ENCODE results near the gene GATA2.

GATA2 gene

DNA sequence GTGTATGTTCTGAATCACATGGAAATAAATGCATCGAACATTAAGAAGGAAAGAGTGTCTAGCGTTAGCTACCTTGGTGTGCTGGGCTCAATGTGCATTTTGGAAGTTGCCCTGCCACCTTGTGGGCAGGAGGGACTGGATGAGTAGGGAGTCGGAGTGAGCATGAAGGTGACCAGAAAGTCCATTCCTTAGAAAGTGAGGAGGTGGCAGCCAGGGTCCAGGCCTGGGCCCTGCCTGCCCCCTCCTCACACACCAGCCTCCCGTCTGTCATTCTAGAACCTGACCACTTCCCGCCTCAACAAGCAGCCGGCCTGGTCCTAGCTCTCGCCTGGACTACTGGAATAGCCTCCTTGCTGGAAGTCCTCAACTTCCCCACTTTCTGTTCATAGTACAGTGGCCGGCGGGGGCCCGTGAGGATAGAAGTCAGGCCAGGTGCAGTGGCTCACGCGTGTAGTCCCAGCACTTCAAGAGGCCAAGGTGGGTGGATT lies 10.2 kb upstream of the GATA2 start:
- in situ Hi-C loops (cut with MboI; ENCODE audit: low sequenced_read_pairs): no loop called here

DNA sequence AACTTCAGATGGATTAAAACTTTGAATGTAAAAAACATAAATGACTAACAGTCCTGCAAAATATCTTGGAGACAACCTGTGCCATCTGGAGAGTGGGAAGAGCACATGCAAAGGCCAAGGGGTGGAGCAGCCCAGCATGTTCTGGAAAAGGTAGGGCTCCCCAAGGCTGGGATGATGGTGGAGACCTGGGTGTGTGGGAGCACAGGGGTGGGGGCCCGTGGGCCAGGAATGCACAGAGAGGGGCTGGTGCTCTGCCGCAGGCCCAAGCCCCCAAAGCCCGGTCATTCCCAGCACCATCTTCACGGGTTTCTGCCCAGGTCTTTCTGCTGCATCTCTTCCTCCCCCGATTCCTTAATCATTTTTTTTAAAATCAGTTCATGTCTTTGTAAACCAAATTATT lies 9.7 kb upstream of the GATA2 start:
- in situ Hi-C loops (cut with MboI; ENCODE audit: low sequenced_read_pairs): no loop called here

DNA sequence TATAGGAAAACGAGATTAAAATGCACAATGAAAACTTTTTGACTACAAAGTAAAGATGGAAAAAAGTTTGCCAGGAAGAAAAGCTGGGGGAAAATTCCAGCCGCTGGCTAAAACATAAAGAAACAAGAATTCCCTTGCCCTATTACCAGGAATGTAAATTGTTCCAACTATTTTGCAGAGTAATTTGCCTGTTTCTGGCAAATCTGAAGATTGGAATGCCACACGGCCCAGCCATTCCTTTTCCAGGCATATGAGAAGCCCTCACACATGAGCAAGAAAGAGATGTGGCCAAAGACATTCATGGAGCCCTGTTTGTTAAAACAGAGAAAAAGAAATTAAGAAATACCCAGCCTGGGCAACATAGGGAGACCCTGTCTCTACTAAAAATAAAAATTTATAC lies 8.4 kb upstream of the GATA2 start:
- in situ Hi-C loops (cut with MboI; ENCODE audit: low sequenced_read_pairs): no loop called here

DNA sequence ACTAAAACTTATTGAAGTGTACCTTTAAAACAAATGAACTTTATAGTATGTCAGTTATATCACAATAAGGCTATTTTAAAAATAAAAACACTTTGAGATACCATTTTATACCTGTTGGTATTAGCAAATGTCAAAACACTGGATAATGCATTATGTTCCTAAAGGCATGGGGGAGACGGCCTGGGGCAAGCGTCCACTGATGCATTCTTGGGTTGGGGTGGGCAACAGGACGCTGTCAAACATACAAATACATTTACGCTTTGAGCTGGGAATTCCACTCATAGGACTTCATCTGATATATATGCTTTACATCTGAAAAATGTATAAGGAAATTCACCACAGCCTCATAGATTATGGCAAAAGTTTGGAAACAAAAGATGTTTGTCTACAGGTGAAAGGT lies 7.6 kb upstream of the GATA2 start:
- in situ Hi-C loops (cut with MboI; ENCODE audit: low sequenced_read_pairs): no loop called here

DNA sequence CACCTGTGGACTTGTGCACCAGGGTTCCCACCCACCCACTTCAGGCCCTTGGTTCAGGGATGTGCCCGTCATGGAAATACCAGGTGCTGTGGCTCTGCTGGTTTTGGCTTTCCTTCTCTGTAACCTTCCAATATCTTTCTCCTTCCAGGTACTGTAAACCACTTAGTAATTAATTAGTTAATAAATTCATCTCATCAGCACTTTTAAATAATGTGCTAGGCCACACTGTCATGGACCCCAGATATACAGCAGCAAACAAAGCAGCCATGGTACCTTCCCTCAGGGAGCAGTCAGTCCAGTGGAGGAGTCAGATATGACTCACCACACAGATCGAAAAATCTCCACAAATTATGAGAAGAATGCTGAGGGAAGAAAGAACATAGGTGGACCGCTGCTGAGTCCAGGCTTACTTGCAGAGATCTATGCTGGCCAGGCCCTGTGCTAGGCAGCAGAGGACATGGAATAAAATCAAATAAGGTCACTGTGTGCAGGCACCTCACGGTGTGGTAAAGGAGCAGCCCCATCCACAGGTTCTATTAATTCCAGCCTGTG lies 6.8 kb upstream of the GATA2 start:
- in situ Hi-C loops (cut with MboI; ENCODE audit: low sequenced_read_pairs): no loop called here

DNA sequence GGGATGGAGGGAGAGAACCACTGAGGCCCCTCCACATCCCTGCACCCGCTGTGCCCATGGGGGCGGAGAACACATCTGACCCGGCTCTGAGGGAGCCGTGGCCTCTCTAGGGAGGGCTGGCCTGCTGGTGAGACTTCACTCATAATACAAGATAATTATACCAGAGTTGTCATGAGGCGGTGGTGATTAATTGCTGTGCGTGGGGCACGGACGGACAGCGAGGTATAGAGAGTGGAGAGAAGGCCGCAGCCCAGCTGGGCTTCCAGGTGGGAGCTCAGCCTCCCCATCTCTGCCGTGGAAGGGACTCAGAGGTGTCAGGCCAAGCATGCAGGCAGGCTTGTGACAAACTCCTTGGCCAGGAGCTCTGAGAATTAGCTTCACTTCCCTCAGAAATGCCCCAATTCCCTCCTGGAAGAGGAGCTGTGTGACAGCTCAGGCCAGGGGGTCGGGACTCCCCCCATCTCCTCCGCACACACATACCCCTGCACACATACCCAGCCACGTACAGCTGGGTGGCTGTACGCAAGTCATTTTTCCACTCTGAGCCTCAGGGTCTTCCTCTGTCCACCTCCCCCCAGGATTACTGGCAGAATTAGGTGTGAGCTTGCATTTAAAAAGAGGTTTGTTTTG lies 6.0 kb upstream of the GATA2 start:
- in situ Hi-C loops (cut with MboI; ENCODE audit: low sequenced_read_pairs): no loop called here

DNA sequence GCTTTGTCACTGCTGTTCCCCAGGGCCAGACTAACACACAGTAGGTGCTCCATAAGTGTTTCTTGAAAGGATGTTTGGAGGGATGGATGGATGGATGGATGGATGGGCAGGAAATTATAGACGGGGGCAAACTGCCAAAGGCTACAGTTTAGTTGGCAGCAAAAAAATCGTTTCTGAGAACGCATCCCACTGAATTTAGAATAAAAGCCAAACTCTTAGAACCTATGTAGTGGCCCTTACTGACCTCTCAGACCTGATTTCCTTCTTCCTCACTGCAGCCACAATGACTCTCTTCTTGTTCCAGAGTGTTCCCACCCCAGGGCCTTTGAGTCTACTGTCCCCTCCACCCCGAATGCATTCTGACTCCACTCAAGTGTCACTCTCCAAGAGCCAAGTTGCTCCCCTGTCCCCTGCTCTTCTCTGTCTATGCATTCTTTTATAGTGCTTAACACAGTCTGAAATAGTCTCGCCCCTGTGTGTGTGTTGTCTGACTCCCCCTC lies 5.2 kb upstream of the GATA2 start:
- in situ Hi-C loops (cut with MboI; ENCODE audit: low sequenced_read_pairs): no loop called here

DNA sequence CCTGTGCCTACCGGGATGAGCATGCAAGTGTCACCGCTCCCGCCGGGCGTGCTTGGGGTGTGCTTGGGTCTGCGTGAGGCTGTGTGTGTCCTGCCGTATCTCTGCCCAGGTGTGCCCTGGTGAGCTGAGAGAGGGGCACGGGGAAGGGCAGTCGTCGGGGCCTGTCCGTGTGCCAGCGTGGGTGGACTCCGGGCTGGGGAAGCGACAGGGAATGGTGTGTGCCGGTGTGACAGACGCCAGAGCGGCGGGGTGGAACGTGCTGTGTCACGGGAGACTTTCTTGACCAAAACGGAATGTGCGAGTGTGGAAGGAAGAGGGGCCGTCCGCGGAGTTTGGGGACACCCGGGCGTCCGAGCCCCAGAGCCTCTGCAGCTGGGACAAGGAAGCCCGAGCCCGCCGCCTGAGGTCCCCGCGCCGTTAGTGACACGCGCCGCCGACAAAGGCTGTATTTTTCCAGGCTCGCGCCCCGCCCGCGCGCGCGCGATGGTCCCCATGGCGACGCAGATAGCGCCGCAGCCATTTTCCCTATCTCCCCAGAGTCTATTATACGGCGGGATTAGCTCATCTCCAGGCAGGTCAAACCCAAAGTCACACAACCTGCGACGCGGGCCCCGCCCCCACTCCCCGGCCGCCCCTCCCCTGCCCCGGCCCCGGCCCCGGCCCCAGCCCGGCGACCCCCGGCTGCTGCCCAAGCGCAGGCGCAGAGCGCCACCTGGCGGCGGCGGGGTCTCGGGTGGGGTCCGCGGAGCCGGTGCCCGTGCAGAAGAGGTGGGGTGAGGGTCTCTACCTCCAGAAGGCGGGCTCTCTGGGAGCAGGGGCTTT lies 4.5 kb upstream of the GATA2 start:
- in situ Hi-C loops (cut with MboI; ENCODE audit: low sequenced_read_pairs): no loop called here

DNA sequence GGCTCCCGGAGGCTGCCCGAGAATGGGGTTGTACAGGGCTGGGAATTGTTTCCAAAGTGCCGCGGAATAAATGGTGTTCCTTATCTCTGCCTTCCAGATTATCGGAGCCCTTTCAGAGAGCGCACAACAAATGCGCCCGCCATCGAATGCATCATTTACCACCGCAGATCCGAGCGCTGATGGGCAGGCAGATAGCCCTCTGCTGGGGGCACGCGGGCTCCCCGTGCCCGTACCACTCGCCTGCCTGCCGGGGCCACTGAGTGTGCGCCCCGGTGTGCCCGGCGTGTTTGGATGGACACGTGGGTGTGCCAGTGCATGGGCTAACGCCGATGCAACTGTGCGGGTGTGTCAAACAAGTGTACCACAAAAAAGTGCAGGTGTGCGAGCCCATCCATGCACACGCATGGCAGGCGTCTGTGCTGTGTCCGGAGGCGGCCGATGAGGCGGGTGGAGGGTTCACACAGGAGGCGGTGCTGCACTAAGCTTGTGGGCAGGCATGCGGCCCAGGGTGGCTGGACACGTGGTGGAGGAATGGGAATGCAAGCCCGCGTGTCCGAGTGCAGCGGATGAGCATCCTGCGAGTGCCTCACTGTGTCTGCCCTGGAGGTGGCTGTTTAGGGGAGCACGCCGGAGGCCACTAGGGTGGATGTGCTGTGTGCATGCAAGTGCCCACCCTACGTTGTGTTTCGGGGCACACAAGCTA lies 3.8 kb upstream of the GATA2 start:
- in situ Hi-C loops (cut with MboI; ENCODE audit: low sequenced_read_pairs): no loop called here

DNA sequence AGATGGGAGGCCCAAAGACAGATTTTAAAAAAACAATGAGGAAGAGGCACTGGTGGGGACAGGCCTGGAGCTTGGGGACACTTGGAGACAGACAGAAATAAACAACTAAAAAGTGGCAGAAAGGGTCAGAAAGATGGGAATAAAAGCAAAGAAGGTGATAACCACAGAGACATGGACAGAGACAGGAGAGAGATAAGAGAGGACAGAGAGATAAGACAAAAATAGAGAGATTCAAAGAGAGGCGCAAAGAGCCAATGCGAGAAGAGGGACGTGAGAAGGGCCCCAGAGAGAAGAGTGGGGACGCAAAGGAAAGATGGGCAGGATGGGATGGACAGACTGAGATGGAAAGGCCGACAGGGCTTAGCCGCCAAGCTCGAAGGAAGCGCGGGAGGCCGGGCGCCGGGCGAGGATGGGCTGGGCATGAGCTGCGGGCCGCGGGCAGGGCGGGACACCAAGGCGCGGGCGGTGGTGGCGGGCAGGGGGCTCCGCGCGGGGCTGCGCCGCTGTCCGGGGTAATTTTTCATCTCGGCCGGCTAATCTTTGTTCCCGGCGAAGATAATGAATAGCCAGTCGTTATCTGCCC lies 3.1 kb upstream of the GATA2 start:
- in situ Hi-C loops (cut with MboI; ENCODE audit: low sequenced_read_pairs): no loop called here

DNA sequence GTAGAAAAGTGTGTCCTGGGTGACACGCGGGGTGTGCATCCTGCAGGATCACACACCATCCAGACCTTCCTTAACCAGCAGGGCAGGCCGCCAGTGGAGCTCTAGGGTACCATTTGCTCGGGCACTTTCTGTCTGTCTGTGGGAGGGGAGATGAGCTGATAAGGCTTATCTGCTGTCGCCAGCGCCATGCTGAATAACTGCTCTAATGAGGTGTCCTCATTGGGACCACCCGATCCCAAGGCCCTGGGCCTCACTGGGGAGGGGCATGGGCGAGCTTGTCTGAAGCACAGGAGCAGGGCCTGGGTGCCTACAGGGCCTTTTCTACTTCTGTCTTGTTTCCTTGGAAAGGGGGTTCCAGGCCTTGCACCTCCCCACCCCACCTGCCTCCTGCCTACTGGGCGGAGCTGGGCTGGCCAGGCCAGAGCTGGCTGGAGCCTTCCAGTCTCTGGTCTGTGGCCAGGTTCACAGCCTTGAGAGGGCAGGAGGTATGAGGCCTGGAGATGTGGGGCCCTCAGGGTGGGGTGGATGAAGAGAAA lies 2.5 kb upstream of the GATA2 start:
- in situ Hi-C loops (cut with MboI; ENCODE audit: low sequenced_read_pairs): no loop called here

DNA sequence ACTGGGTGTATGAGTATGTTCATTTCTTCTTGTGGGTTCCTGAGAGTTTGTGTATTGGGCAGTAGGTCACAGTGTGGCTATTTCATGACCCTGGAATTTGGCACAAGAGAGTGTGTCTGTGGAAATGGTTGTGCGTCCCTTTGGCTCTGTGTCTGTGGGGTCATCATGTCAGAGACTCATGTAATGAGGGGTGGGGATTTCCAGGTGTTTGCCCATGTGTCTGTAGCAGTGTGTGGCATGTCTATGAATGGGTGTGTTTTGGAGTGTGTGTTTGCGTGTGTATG lies 1.3 kb upstream of the GATA2 start:
- in situ Hi-C loops (cut with MboI; ENCODE audit: low sequenced_read_pairs): no loop called here

DNA sequence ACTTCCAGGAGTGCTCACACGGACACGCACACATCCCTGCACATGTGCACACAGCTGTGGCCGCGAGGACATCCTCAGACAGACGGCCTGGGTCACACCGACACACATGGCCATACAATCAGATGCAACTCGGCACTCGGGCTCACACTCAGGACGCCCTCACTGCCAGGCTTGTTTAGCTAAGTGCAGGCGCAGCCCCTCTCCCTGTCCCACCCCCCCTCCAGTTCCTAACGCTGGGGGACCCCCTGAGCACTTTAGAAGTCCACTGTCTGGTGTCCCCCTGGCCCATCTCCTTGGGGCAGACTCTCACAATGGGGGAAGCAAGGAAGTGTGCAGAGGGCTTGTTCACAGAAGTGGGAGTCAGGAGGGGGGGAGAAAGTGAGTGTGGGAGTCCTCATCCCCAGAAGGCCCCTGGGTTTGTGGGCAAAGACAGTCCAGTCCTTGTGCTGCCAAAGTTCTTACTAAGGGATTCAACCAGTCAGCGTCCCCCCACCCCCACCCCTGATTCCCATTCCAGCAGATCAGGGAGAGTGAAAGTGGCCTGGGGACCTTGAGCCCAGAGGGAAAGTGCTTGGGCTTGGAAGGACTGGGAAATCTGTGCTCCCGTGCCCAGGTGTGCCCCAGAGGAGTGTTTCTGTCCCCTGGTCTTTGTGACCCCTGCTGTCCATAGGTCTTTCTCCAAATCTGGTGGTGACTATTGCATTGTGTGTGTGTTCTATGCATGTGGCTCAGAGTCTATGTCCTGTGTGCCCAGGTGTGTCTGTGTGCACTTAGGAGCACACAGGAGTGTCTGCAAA lies 767 bp upstream of the GATA2 start:
- in situ Hi-C loops (cut with MboI; ENCODE audit: low sequenced_read_pairs): no loop called here

DNA sequence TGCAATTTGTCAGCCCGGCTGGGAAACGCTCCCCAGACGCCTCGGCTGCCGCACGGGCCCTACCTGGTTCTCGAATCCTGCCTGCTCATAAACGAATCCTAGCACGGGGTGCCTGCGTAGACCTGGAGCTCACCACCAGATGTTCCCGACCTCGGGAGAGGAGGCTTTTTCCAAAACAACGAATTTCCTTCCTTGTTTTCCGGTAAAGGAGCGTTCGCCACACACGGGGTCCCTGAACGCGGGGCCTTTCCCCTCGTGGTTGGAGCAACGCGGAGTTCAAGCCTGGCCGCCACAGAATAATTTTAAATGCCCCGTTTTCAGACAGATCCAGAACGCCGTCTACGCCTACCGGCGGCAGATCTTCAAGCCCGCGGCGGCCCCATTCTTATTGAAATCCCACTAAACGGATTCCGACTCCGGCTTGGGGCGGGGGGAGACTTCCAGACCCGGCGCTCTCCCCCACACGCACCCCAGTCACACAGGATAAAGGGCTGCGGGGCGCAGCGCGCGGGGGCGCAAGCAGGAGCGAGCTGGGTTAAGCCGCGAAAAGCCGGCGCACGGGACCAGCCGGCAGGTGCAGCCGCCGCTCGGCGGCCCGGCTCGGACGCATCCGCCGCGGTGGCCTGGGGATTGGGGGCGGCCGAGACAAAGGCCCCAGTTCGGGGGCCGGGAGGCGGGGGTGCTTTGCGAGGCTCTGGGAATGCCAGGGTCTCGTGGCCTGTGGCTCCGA lies 895 bp downstream of the GATA2 start:
- in situ Hi-C loops (cut with MboI; ENCODE audit: low sequenced_read_pairs): no loop called here

DNA sequence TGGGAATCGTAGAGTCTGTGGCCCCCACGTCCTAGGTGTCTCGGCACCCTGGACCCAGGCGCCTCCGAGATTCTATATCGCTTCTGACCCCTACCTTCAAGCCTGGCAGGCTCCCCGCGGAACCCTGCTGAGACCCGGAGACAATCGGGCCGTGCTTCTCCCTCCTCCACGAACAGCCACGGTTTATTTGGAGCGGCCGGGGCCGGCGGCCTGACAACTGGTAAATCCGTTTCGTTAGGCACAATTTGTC lies 1.4 kb downstream of the GATA2 start:
- in situ Hi-C loops (cut with MboI; ENCODE audit: low sequenced_read_pairs): no loop called here

DNA sequence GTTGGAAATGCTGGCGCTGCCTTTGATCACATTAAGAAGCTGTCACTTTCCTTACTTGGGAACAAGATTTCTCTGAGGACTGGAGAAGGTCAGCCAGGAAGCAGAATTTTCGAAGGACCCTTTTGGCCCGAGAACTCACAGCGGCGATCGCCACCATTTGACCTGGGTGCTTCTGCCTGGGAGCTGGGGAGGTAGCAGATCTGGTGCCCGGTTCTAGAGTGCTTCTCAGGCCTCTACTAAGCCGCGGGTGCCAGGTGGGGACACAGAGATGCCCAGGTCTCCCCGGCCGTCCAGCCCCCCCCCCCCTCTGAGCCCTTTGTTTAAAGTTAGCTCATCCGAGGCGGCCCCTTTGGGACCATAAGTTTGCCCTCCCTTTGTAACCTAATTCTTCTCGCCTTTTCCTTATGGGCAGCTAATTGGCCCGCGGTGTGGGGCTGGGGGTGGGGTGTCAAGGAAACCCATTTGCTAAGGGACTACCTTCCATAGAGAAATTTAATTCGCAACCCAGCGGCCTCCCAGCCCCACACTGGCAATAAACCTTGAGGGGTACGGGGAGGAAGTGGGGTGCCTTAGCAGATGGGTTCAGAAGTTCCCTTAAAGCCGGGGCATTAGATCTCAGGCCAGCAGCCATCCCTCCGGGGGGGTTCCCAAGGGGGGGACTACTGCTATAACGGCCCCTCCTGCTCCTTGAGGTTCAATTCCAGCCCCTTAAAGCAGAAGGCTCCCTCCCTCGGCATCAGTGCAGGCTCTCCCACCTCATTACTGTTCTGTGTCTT lies 1.9 kb downstream of the GATA2 start:
- in situ Hi-C loops (cut with MboI; ENCODE audit: low sequenced_read_pairs): no loop called here

DNA sequence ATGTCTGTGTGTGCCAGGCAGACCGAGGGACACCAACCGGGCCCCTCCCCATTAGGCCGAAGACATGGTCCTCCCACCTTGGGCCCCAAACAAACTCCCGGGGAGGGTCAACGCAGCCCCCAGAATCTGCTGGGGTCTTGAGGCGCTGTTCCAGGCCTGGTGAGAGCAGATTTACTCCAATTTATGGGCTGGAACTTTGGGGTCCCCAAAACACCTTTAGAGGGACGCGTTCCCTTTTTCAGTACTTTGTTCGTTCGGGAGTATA lies 2.4 kb downstream of the GATA2 start:
- in situ Hi-C loops (cut with MboI; ENCODE audit: low sequenced_read_pairs): no loop called here

DNA sequence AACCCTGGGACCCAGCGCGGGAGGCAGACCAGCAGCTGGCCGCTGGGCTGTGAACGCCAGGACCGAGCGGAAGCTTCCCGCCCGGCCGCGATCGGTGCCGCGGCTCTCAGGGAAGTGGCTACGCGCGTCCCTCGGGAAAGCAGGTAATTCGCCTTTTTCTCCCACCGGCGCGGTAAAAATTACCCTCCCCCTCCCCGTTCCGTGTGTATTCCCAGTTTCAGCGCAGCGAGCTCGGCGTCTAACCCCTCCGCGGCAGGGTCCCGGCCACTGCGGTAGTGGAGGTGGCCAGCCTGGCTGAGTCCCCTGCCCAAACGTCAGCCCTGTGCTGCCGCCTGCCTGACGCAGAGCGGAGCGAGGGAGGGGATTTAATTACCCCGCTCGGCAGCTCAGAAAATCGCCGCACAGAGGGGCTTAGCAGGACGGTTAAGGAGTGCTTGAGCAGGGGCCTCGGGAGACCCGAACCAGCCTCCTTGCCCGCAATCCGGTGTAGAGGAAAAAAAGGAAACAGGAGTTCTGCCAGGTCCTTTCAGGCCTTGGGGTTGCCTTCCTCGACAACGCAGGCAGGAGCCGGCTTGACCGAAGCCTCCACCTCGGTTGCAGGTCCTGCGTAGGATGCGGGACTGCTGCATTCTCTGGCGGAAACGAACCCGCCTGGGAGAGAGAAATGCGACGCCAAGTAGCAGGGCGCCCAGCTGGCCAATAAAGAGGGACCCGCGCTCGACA lies 2.9 kb downstream of the GATA2 start:
- in situ Hi-C loops (cut with MboI; ENCODE audit: low sequenced_read_pairs): no loop called here

DNA sequence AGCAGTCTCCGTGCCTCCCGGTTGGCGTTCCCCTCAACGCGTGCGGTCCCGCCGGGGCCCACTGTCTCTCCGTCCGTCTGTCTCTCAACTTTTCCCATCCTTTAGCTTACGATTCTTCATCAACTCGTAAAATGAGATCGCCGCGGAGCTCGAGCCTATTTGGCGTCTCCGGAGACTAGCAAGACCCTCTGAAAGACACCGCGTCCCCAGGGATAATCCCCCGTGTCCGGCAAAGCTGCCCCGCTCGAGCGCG lies 3.4 kb downstream of the GATA2 start:
- in situ Hi-C loops (cut with MboI; ENCODE audit: low sequenced_read_pairs): no loop called here
